ENCODE results near the gene UMAD1. TPM values are rescaled to one million over a fixed set of nuclear protein-coding genes. Genes with fewer than 3 reads are reported as not detected.

UMAD1 gene
- total and polyA plus RNA-seq, 2 donors (not counting 3 experiments of a cell fraction or from before 2014, with no cell fraction given), result 5.6 to 6.6 TPM

GRCh38 chr7:7764520-7765396 lies 124.2 kb downstream of the UMAD1 start:
- ChIA-PET CTCF (interaction anchor here (0.7 to 6.6 kb wide), 8 partner anchors 10 to 425 kb away, joined by 3 to 56 read pairs (median 4); no protein-coding TSS in a partner anchor), POLR2A (interaction anchor here (1.2 kb wide), 1 partner anchor 8 kb away, joined by 3 read pairs; no protein-coding TSS in a partner anchor)
- H2AFZ ChIP-seq (ENCODE audit: low read depth, low read length), result no peak overlapping the region
- H3K9me3 ChIP-seq (replicated peaks; ENCODE audit: control insufficient read depth, insufficient read depth, low read length), result no peaks in the 10 kb centered on the region
- DNase-seq (ENCODE audit: low read depth, low spot score) (no peak), FAIRE-seq (no peak)
- no peaks in the 10 kb centered on the region for H3K27me3 ChIP-seq (ENCODE audit: control insufficient read depth in 2 of 2, insufficient read depth in 2 of 2, low read length in 2 of 2)
- H3K79me2 ChIP-seq (ENCODE audit: control insufficient read depth, insufficient read depth, low read length), result no peaks in the 10 kb centered on the region
- BruUV-seq (replicated peaks), result no TSS peak
- H3K36me3 ChIP-seq (ENCODE audit: control insufficient read depth in 2 of 2, extremely low read depth in 1 of 2, insufficient read depth in 2 of 2, low read length in 2 of 2), result no peaks in the 10 kb centered on the region
- H3K27ac ChIP-seq (ENCODE audit: insufficient read depth, low read depth, low read length), result no peak overlapping the region
- intact Hi-C loops (cut with micrococcal nuclease) (no loop called here), dilution Hi-C loops (cut with MboI; ENCODE audit: extremely low pct_ligation_motif_present, low sequenced_read_pairs) (no loop called here)
- no peak overlapping the region for H3K4me2 ChIP-seq (ENCODE audit: insufficient read depth, low read length)
- no peak overlapping the region for H3K4me3 ChIP-seq (replicated peaks in 1 of 3; ENCODE audit: insufficient read depth in 1 of 3, low read depth in 1 of 3, low read length in 3 of 3)
- TF ChIP-seq MYC (IDR thresholded peaks at IDR 0.05; ENCODE audit: low read depth, low read length), result no peak
- TF ChIP-seq GATA2 (IDR thresholded peaks at IDR 0.05; ENCODE audit: insufficient read depth, insufficient read length, low read depth, low read length), result no peak
- no peaks in the 10 kb centered on the region for H4K20me1 ChIP-seq (replicated peaks; ENCODE audit: control insufficient read depth, extremely low read depth, insufficient read depth, low read length)
- H3K9ac ChIP-seq (replicated peaks; ENCODE audit: extremely low read depth, insufficient read depth, low read length), result no peak overlapping the region
- no peaks in the 10 kb centered on the region for H3K9me1 ChIP-seq (replicated peaks; ENCODE audit: control insufficient read depth, extremely low read depth, insufficient read depth, low read length)
- H3K4me1 ChIP-seq (ENCODE audit: control insufficient read depth, extremely low read depth, insufficient read depth, low read length), result peaks cover 11% of the 10 kb centered on the region

- Histone ChIP-seq H3K27me3 (ENCODE audit: control insufficient read depth in 2 of 2, insufficient read depth in 2 of 2, low read length in 2 of 2) (no peaks in the 10 kb centered on the region), H3K79me2 (ENCODE audit: control insufficient read depth, insufficient read depth, low read length) (no peaks in the 10 kb centered on the region), H3K4me1 (ENCODE audit: control insufficient read depth, extremely low read depth, insufficient read depth, low read length) (peaks cover 11% of the 10 kb centered on the region), H4K20me1 (replicated peaks; ENCODE audit: control insufficient read depth, extremely low read depth, insufficient read depth, low read length) (no peaks in the 10 kb centered on the region), H3K9ac (replicated peaks; ENCODE audit: extremely low read depth, insufficient read depth, low read length) (no peak overlapping the region), H3K4me2 (ENCODE audit: insufficient read depth, low read length) (no peak overlapping the region), H3K9me3 (replicated peaks; ENCODE audit: control insufficient read depth, insufficient read depth, low read length) (no peaks in the 10 kb centered on the region), H3K27ac (ENCODE audit: insufficient read depth, low read depth, low read length) (no peak overlapping the region), H3K36me3 (ENCODE audit: control insufficient read depth in 2 of 2, extremely low read depth in 1 of 2, insufficient read depth in 2 of 2, low read length in 2 of 2) (no peaks in the 10 kb centered on the region), H2AFZ (ENCODE audit: low read depth, low read length) (no peak overlapping the region), H3K9me1 (replicated peaks; ENCODE audit: control insufficient read depth, extremely low read depth, insufficient read depth, low read length) (no peaks in the 10 kb centered on the region), H3K4me3 (replicated peaks in 1 of 3; ENCODE audit: insufficient read depth in 1 of 3, low read depth in 1 of 3, low read length in 3 of 3) (no peak overlapping the region)
- dilution Hi-C loops (cut with MboI; ENCODE audit: extremely low pct_ligation_motif_present, low sequenced_read_pairs), result no loop called here
- POLR2A ChIA-PET, result no interaction called here
- FAIRE-seq, result no peak
- TF ChIP-seq FOS (IDR thresholded peaks at IDR 0.05; ENCODE audit: borderline replicate concordance, insufficient read depth, low read length) (no peak), POLR2A (IDR thresholded peaks at IDR 0.05; ENCODE audit: low read depth, low read length) (no peak), GATA2 (IDR thresholded peaks at IDR 0.05; ENCODE audit: insufficient read depth, insufficient read length, low read depth, low read length) (no peak), EZH2 (IDR thresholded peaks at IDR 0.05; ENCODE audit: borderline replicate concordance, low read depth, low read length, severe bottlenecking) (no peak), JUN (IDR thresholded peaks at IDR 0.05; ENCODE audit: borderline replicate concordance, insufficient read depth, insufficient read length, low read depth) (no peak)
- intact Hi-C loops (cut with micrococcal nuclease), result no loop called here
- DNase-seq (ENCODE audit: low read depth, low spot score), result no peak
- CTCF ChIA-PET, result interaction anchor here (0.7 to 6.6 kb wide), 6 partner anchors 9 to 425 kb away, joined by 3 to 56 read pairs (median 8); no protein-coding TSS in a partner anchor
- BruUV-seq (replicated peaks), result no TSS peak
Measured at GRCh38 chr7:7765422-7765821, 124.9 kb downstream of the UMAD1 start.
